ENCODE results near the gene BAZ2A.
"Not testable (repeated sequence)": the region's sequence is repeated elsewhere in the genome, so short reads cannot be mapped to it uniquely, and the experiment has no call there.

DNA sequence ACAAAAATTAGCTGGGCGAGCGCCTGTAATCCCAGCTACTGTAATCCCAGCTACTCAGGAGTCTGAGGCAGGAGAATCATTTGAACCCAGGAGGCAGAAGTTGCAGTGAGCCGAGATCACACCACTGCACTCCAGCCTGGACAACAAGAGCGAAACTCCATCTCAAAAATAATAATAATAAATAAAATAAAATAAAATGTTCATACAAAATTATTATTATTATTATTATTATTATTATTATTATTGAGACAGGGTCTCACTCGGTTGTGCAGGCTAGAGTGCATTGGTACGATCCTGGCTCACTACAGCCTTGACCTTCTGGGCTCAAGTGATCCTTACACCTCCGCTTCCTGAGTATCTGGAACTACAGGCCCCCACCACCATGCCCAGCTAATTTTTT, 52.9 kb downstream of the BAZ2A start:
- TF ChIP-seq, protein P1, sequence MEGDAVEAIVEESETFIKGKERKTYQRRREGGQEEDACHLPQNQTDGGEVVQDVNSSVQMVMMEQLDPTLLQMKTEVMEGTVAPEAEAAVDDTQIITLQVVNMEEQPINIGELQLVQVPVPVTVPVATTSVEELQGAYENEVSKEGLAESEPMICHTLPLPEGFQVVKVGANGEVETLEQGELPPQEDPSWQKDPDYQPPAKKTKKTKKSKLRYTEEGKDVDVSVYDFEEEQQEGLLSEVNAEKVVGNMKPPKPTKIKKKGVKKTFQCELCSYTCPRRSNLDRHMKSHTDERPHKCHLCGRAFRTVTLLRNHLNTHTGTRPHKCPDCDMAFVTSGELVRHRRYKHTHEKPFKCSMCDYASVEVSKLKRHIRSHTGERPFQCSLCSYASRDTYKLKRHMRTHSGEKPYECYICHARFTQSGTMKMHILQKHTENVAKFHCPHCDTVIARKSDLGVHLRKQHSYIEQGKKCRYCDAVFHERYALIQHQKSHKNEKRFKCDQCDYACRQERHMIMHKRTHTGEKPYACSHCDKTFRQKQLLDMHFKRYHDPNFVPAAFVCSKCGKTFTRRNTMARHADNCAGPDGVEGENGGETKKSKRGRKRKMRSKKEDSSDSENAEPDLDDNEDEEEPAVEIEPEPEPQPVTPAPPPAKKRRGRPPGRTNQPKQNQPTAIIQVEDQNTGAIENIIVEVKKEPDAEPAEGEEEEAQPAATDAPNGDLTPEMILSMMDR (IDR thresholded peaks at IDR 0.05), result not testable (repeated sequence)
- not testable (repeated sequence) for TF ChIP-seq POLR2A (IDR thresholded peaks at IDR 0.05)
